Tibial artery (tissue), 4 donors: ENCODE data around the gene AFF3.

Experiments used
- DNase-seq, 2 donors: peaks; one replicate each; pipeline ENCODE4 v3.0.0-alpha.2; 2019
- H3K27ac ChIP-seq, 2 donors: fragments of 200-600 bp; sonication (generic) in 1 of 2; 1 replicate in 1 of 2; 2 replicates in 1 of 2; pipeline ENCODE4 v1.5.1; 2018 to 2019; ENCODE audit warnings: mild to moderate bottlenecking in 1 of 2
- H3K27me3 ChIP-seq, 2 donors: fragments of 200-600 bp; sonication (generic) in 1 of 2; one replicate each; pipeline versions ENCODE4 v1.5.1 to v1.6.0; 2016 to 2019
- H3K36me3 ChIP-seq, 3 donors: fragments of 200-600 bp; sonication (generic) in 2 of 3; one replicate each; pipeline ENCODE4 v1.5.1; 2016 to 2019; ENCODE audit warnings: mild to moderate bottlenecking in 2 of 3
- H3K4me1 ChIP-seq, 4 donors: fragments of 200-600 bp; sonication (generic) in 2 of 4; 1 replicate in 3 of 4; 2 replicates in 1 of 4; pipeline ENCODE4 v1.5.1; 2016 to 2019
- H3K4me3 ChIP-seq, 2 donors: fragments of 200-600 bp; sonication (generic) in 1 of 2; 1 replicate in 1 of 2; 2 replicates in 1 of 2; pipeline ENCODE4 v1.5.1; 2018 to 2019; ENCODE audit warnings: mild to moderate bottlenecking in 2 of 2
- H3K9me3 ChIP-seq, 3 donors: fragments of 200-600 bp; sonication (generic) in 1 of 3; one replicate each; pipeline ENCODE4 v1.5.1; 2016 to 2019
- intact Hi-C: fragments of 100-400 bp; cut with DNase I; formaldehyde crosslinking; loops from one replicate; pipeline ENCODE4 v1.15.0; 2023; ENCODE audit warnings: low total_unique reads
- TF ChIP-seq, protein P1 (sequence below), 2 experiments: fragments of 200-600 bp in 1 of 2; fragments of 450-650 bp in 1 of 2; IDR thresholded peaks; one replicate each; pipeline ENCODE4 v1.5.1; 2017 to 2019; ENCODE audit warnings: antibody characterized with exemption in 2 of 2, mild to moderate bottlenecking in 1 of 2, moderate library complexity in 1 of 2

Gene AFF3

DNA sequence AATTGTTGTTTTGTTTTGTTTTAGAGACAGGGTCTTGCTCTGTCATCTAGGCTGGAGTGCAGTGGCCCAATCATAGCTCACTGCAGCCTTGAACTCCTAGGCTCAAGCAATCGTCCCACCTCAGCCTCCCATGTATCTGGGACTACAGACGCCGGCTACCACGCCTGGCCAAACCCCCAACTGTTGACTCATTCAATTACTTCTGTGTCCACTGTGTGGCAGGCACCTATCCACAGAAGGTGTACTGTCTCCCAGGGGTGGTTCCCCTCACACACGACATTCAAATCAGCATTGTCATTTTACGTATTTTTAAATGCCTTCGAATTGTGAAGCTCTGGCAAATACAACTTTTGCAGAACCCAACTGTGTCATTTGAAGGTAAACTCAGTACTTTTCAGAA lies 464.6 kb downstream of the AFF3 start:
- Histone ChIP-seq H3K27ac (no peak overlapping the region), H3K9me3 (no peaks in the 10 kb centered on the region), H3K4me1 (peaks cover 0 to 28% (median 18%) of the 10 kb centered on the region in 4 donors), H3K36me3 (no peaks in the 10 kb centered on the region), H3K27me3 (no peaks in the 10 kb centered on the region), H3K4me3 (no peak overlapping the region)
- DNase-seq = no peak
- TF ChIP-seq, protein P1, sequence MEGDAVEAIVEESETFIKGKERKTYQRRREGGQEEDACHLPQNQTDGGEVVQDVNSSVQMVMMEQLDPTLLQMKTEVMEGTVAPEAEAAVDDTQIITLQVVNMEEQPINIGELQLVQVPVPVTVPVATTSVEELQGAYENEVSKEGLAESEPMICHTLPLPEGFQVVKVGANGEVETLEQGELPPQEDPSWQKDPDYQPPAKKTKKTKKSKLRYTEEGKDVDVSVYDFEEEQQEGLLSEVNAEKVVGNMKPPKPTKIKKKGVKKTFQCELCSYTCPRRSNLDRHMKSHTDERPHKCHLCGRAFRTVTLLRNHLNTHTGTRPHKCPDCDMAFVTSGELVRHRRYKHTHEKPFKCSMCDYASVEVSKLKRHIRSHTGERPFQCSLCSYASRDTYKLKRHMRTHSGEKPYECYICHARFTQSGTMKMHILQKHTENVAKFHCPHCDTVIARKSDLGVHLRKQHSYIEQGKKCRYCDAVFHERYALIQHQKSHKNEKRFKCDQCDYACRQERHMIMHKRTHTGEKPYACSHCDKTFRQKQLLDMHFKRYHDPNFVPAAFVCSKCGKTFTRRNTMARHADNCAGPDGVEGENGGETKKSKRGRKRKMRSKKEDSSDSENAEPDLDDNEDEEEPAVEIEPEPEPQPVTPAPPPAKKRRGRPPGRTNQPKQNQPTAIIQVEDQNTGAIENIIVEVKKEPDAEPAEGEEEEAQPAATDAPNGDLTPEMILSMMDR (IDR thresholded peaks at IDR 0.05) = no peak
- intact Hi-C loops = no loop called here

GRCh38 chr2:99675130-99675661 lies 467.2 kb downstream of the AFF3 start:
- Histone ChIP-seq H3K9me3 (no peaks in the 10 kb centered on the region), H3K27ac (no peak overlapping the region), H3K4me1 (peaks cover 0 to 30% (median 14%) of the 10 kb centered on the region in 4 donors), H3K4me3 (no peak overlapping the region), H3K36me3 (no peaks in the 10 kb centered on the region), H3K27me3 (no peaks in the 10 kb centered on the region)
- intact Hi-C loops = no loop called here
- no peak for DNase-seq
- TF ChIP-seq, protein P1 (IDR thresholded peaks at IDR 0.05) = no peak

- Histone ChIP-seq H3K9me3 (no peaks in the 10 kb centered on the region), H3K4me3 (no peak overlapping the region), H3K4me1 (peaks cover 0 to 21% (median 6%) of the 10 kb centered on the region in 4 donors), H3K36me3 (no peaks in the 10 kb centered on the region), H3K27ac (no peak overlapping the region), H3K27me3 (no peaks in the 10 kb centered on the region)
- DNase-seq = no peak
- intact Hi-C loops = no loop called here
- TF ChIP-seq, protein P1 (IDR thresholded peaks at IDR 0.05) = no peak
Observed at GRCh38 chr2:99674090-99674489, 468.3 kb downstream of the AFF3 start.

- Histone ChIP-seq H3K4me3 (no peak overlapping the region), H3K27me3 (no peaks in the 10 kb centered on the region), H3K27ac (no peak overlapping the region), H3K36me3 (no peaks in the 10 kb centered on the region), H3K9me3 (no peaks in the 10 kb centered on the region), H3K4me1 (peaks cover 0 to 19% (median 6%) of the 10 kb centered on the region in 4 donors)
- TF ChIP-seq, protein P1 (IDR thresholded peaks at IDR 0.05) = no peak
- no peak for DNase-seq
- intact Hi-C loops = no loop called here
Observed at GRCh38 chr2:99672766-99673350, 469.5 kb downstream of the AFF3 start.

DNA sequence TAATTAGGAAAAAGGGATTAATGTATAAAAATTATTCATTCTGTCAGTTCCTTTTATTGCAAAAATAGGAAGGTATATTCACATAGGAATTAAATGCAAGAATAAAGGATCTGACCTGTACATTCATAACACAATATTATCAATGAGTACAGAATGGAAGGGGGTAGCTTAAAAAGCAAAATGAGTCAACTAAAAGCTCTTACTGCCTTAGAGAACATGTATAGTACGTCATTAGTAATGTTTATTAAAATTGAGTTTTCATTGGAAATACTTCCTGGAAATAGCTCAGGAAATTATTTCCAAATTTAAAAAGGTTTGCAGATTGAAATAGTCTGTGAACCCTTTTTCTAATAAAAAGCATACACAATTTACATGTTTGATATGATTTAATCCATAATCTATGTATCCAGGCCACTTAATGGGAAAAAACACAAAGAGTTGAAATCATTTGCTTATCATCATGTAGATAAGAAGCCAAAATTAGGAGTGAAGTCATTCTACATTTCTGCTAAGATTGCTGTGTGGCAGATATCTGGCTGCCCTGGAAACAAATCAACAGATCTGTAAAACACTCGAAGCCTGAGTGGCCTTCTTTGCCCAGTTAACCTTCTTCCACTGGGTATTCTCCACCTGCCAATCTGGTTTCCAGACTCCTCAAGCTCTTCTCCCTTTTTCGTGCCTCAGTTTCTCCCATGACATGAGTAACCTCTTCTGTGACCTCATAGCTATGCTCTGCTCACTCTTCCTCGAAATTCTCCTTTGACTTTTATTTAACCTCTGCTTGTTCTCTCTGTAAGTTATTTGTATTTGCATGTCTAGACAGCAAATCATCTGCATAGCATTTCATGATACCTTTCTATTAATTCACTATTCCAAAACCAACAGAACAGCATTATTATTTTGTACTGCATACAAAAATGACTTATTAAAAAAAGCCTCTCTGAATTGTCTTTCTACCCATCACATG lies 471.3 kb downstream of the AFF3 start:
- H3K4me1 ChIP-seq = peaks cover 0 to 19% (median 6%) of the 10 kb centered on the region in 4 donors
- H3K9me3 ChIP-seq = no peaks in the 10 kb centered on the region
- no peaks in the 10 kb centered on the region for H3K36me3 ChIP-seq
- no peak overlapping the region for H3K4me3 ChIP-seq
- H3K27me3 ChIP-seq = no peaks in the 10 kb centered on the region
- intact Hi-C loops = no loop called here
- DNase-seq = no peak
- TF ChIP-seq, protein P1 (IDR thresholded peaks at IDR 0.05) = no peak
- peak overlapping the region; percentile 3 to 43 for H3K27ac ChIP-seq
